ENCODE measurements around the gene DMXL2. TPM values are rescaled to one million over a fixed set of nuclear protein-coding genes. Genes with fewer than 3 reads are reported as not detected.
"Not testable (repeated sequence)": the region's sequence is repeated elsewhere in the genome, so short reads cannot be mapped to it uniquely, and the experiment has no call there.

Gene DMXL2
- total and polyA plus RNA-seq, 12 donors: 4.5 to 18.6 (median 6.9) TPM

DNA sequence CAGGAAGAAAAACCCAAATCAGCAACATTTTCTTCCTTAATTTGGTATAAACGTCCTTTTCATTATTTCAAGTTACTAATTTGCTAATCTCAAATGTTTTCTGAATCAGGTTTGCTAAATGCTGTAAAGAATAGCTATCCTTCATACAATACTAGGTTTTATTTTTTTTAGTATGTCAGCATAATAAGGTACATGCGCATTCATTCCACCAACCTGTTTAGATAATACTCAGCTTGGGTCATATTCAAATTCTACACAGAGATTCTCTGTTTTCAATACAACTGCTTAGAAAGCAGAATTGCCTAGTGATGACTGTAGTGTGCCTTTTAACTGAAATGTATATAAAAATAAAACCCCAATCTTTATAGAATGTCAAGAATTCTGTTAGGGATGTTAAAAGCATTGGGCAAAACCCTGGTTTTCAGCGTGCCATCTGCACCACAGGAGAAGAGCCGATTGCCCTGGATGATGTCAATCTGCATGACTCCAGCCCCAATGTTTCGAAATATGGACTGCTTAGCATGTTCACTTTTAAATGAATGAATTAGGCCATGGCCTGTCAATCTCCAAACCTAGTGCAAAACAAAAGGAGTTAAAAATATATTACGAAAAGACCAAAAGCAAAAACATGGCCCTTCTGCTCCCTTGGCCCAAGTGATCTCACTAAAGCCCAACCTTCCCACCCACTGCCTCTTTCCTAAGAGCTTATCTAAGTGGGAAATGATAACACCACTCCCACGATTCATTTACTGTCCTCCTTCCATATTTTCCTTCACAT is 173.8 kb downstream of the DMXL2 start:
- intact Hi-C loops (cut with DNase I): no loop called here
- WGBS, 2 donors: 81 to 82% methylated on average over 7 of the region's 7 CpGs
- TF ChIP-seq, protein P1, sequence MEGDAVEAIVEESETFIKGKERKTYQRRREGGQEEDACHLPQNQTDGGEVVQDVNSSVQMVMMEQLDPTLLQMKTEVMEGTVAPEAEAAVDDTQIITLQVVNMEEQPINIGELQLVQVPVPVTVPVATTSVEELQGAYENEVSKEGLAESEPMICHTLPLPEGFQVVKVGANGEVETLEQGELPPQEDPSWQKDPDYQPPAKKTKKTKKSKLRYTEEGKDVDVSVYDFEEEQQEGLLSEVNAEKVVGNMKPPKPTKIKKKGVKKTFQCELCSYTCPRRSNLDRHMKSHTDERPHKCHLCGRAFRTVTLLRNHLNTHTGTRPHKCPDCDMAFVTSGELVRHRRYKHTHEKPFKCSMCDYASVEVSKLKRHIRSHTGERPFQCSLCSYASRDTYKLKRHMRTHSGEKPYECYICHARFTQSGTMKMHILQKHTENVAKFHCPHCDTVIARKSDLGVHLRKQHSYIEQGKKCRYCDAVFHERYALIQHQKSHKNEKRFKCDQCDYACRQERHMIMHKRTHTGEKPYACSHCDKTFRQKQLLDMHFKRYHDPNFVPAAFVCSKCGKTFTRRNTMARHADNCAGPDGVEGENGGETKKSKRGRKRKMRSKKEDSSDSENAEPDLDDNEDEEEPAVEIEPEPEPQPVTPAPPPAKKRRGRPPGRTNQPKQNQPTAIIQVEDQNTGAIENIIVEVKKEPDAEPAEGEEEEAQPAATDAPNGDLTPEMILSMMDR (IDR thresholded peaks at IDR 0.05): no peak
- H3K27me3 ChIP-seq: no peaks in the 10 kb centered on the region
- DNase-seq (no peak), ATAC-seq (no peak)
- H3K36me3 ChIP-seq: peaks cover 0 to 75% (median 25%) of the 10 kb centered on the region in 9 donors
- H3K9me3 ChIP-seq: no peaks in the 10 kb centered on the region
- no peaks in the 10 kb centered on the region for H3K4me1 ChIP-seq
- no peak overlapping the region for H3K4me3 ChIP-seq
- no peak overlapping the region for H3K27ac ChIP-seq

DNA sequence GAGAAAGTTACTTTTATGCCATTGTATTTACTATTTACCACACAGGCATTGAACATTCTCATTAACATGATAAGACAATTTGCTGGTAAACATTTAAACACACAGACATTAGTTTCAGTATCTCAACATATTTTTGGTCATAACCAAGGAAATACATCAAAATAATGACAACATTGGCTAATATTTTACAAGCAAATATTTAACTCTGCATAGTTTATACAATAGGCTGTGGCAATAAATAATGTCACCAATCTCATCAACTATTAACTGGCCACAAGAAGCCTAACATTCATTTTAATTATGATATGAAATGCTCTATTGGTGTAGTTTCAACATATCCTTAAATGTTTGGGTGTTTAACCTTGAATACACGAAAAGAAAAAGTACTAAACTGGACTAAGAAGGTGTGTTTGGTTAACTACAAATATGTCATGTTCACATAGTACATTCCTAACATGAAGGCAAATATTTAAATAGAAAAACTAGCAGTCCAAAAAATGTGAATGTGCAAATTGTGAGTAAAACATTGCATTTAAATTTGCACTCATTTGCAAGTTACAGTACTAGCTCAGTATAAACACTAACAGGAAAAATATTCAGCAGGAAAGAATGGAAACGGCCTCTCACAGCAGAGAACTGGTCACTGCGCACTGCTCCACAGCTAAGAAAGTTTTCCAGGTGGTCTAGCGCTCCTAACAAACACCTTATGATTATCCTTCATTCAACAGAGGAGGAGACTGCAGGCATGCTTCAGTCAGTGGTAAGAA is 174.5 kb downstream of the DMXL2 start:
- Histone ChIP-seq H3K4me3 (no peak overlapping the region), H3K9me3 (no peaks in the 10 kb centered on the region), H3K4me1 (no peaks in the 10 kb centered on the region), H3K27ac (no peak overlapping the region), H3K27me3 (no peaks in the 10 kb centered on the region), H3K36me3 (peaks cover 0 to 68% (median 25%) of the 10 kb centered on the region in 9 donors)
- no peak for ATAC-seq
- TF ChIP-seq, protein P1 (IDR thresholded peaks at IDR 0.05): no peak
- intact Hi-C loops (cut with DNase I): no loop called here
- DNase-seq: no peak
- 95 to 97% methylated on average over 4 of the region's 4 CpGs for WGBS, 2 donors

DNA sequence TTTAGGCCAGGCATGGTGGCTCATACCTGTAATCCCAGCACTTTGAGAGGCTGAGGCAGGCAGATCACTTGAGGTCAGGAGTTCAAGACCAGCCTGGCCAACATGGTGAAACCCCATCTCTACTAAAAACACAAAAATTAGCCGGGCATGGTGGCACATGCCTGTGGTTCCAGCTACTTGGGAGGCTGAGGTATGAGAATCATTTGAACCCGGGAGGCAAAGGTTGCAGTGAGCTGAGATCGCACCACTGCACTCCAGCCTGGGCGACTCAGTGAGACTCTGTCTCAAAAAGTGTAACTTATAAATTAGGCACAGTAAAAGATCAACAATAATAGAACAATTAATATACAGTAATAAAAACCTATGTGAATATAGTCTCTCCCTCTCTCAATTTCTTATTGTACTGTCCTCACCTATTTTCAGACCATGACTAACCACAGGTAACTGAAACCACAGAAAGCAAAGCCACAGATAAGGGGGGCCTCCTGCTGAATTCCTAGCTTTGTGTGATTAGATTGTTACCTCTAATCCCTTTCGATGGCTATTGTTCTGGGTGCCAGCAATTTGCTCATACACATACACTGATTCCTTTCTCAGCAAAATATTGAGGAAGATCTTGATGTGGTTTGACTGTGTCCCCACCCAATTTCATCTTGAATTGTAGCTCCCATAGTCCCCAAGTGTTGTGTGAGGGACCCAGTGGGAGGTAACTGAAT is 176.4 kb downstream of the DMXL2 start:
- H3K4me1 ChIP-seq; H3K27ac ChIP-seq; intact Hi-C loops (cut with DNase I); H3K9me3 ChIP-seq; DNase-seq; H3K4me3 ChIP-seq; H3K27me3 ChIP-seq; ATAC-seq: not testable (repeated sequence)
- peaks cover 0 to 49% (median 25%) of the 10 kb centered on the region in 9 donors for H3K36me3 ChIP-seq
- WGBS, 2 donors: 90 to 91% methylated on average over 5 of the region's 5 CpGs

DNA sequence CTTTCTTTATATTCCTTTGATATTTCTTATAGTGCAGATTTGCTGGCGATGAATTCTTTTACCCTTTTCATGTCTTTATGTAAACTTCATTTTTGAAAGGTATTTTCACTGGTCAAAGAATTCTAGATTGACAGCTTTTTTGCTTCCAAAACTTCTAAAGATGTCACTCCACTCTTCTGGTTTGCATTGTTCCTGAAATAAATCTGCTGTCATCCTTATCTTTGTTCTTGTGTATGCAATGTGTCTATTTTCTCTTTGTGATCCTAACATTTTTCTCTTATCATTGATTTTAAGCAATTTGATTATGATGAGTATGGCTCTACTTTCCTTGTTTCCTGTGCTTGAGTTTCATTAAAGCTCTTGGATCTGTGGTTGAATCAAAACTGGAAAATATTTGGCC is 177.8 kb downstream of the DMXL2 start:
- no peaks in the 10 kb centered on the region for H3K4me1 ChIP-seq
- H3K4me3 ChIP-seq: no peak overlapping the region
- H3K27ac ChIP-seq: no peak overlapping the region
- no peaks in the 10 kb centered on the region for H3K27me3 ChIP-seq
- intact Hi-C loops (cut with DNase I): no loop called here
- TF ChIP-seq, protein P1 (IDR thresholded peaks at IDR 0.05): no peak
- H3K9me3 ChIP-seq: no peaks in the 10 kb centered on the region
- ATAC-seq (no peak), DNase-seq (no peak)
- H3K36me3 ChIP-seq: peaks cover 0 to 35% (median 24%) of the 10 kb centered on the region in 9 donors
- WGBS, 2 donors: 96 to 97% methylated on average over 1 of the region's 1 CpG

Measured in heart right ventricle (tissue), 16 donors.